Right forelimb (tissue), 1 donor: Measurements from ENCODE around the gene UBA52.
A peak's percentile ranks its signal among the peaks of the same experiment; 100 is the strongest.
"Not testable (repeated sequence)": the region's sequence is repeated elsewhere in the genome, so short reads cannot be mapped to it uniquely, and the experiment has no call there.

ENCODE experiments used
- DNase-seq: peaks from one replicate; pipeline ENCODE4 v3.0.0-alpha.2; 2018

The UBA52 gene

DNA sequence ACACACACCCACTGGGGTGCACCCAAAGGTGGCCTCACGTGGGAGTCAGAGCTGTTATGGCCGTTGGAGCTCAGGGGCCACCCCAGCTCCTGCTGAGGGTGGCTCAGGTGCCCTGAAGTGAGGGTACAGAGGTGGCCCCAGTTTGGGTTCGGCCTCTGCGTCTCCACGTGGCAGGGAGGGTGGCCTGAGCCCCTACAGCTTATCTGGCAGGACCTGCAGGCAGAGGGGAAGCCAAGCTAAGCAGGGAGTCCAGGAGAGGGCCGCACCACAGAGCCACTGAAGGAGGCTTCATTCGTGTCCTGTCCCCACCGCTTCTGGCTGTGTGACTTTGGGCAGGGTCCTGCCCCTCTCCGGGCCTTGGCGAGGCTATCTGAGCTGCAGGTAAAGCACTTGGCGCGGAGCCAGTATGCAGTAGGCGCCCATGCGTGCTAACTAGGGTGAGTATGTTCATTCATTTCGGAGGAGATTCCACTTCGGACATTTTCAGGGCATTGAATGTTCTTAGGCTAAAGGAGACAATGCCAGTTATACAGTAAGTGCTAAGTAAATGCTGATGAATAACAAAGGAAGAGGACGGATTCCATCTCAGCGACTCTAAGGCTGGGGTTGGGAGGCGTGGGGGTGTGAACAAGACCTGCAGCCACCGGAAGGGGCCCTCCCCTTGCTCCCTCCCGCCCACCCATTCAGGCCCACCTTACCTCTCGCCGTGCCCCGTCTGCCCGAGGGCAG, 21.9 kb downstream of the UBA52 start:
- no peak for DNase-seq

GRCh38 chr19:18594096-18594823, 22.6 kb downstream of the UBA52 start:
- peak; percentile 83 for DNase-seq

GRCh38 chr19:18594824-18595373, 23.2 kb downstream of the UBA52 start:
- no peak for DNase-seq

- DNase-seq: no peak
Measured at GRCh38 chr19:18595475-18595874, 23.8 kb downstream of the UBA52 start.

DNA sequence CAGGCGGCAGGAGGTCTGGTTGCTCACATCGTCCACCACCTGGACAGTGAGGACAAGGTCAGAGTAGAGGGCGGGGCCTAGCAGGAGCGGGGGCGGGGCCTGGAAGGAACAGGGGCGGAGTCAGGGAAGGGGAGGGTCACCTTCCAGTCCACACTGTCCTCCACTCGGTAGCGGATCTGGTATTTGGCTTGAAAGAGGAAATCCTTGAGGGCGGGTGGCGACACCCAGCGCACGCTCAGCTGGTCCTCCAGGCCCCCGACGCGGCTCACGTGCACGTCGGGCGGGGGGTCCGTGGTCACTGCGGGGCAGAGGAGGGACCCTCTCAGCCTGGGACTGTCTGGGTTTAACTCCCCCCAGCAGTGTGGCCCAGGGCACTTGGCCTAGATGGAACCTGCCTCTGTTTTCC, 25.1 kb downstream of the UBA52 start:
- DNase-seq: no peak

GRCh38 chr19:18597809-18598660, 26.4 kb downstream of the UBA52 start:
- no peak for DNase-seq

DNA sequence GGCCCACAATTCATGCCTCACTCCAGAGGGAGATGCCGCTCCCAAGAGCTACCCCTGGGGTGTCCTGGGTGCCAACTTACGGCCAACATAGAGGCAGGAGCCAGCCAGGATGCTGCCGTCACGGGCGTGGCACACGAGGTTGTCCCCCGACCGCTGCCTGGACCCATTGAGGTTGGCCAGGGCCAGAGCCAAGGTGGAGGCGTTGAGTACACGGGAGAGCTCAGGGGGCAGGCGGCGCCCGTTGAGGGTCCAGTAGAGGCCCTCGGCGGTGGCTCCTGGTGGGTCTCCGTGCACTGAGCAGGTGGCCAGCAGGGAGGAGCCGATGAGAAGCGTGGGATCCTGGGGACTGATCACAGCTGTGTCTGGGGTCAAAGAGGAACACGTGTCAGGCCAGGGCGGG, 27.8 kb downstream of the UBA52 start:
- DNase-seq: no peak

- DNase-seq: not testable (repeated sequence)
Measured at GRCh38 chr19:18600692-18601397, 29.2 kb downstream of the UBA52 start.

DNA sequence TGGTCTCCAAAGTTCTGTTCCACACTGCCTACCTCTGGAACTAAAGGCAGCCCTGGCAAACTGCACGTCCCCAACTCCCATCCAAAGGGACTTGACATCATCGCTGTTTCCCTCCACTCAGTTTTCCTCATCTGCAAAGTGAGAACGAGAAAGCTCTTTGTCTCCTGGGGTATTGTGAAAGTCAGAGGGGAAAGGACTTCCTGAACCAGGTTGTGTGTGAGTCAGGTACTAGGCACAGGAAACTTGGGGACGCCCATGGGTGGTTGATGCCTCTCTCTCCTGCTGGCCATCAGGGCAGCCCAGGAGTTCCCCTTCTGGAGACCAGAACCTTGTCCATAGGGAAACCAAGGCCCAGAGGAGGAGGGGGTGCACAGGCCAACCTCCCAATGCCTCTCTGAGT, 30.2 kb downstream of the UBA52 start:
- no peak for DNase-seq

DNA sequence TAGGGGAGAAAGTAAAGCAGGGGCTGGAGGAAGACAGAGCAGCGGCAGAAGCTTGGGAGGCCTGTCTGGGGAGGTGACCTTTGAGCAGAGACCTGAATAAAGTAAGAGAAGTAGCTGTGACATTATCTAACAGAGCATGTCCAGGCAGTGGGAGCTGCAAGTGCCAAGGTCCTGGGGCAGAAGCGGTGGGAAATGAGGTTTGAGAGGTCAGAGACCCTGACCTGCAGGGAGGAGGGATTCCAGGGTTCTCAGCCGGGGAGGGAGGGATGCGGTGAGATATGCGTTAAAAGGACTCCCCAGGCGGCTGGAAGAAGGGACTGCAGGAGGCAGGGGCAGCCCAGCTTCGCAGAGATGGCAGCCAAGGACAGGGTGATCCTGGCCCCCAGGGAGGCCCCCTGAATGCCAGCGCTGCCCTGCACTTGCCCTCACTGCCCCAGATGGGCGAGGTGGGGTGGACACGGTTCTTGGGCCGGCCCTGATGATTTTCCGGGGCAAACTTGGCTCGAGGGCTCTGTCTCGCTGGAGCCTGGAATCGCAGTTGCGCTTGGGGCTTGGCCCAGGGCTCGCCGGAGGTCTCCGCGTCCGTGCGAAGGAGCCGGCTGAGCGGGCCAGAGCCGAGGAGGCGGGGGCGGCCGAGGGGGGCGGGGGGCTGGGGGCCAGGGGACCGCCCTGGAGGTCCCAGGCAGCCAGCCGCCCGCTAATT, 31.7 kb downstream of the UBA52 start:
- no peak for DNase-seq

DNA sequence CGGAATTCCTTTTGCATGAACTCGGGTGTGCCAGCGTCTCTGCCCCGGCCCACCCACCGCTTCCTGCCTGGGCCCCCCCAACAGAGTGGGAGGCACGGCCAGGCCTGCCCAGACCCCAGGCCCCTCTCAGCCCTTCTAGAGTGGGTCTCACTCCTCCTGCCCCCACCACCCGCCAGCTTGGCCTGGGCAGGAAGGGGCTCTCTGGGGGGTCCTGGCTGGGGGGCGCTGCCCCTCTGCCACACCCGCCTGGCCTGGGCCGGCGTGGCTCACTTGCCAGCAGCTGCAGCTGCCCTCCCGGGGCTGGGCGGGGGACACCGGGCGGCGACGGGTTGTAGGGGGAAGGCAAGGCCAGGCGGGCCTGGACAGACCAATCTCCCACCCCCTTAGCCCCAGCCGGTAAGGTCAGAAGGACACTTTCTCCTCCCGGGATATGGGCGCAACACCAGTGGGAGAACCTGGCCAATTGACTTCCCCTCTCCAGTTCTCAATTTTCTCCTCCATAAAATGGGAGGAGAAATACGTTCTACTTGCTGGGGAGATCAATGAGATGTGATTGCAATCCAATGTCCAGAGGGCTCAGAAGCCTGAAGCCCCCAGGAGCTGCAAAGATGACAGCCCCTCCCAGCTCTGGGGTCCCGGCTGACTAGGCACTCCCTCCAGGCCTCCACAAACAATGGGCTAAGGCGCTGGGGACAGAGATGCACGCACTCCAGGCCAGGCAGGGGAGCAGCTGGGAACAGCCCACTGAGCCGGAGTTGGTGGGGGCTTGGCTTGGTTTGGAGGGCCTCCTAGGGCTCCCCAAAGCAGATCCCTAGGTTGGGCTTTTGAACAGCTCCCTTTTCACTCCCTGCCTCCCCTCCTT, 32.5 kb downstream of the UBA52 start:
- DNase-seq: no peak

DNA sequence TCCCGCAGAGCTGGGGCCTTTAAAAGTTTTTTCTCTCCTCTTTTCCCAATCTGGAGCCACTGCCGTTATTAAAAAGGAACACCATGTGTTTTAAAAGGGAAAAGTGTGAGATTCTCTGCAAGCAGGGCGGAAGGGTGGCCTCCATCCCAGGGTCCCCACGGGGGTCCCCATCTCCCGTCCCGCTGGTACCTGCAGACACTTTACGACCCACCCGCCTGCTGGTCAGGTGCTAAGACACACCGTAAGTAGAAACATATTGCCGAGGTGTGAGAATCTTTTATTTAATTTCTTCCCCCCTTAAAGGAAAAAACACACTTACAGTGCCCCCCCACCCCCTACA, 33.1 kb downstream of the UBA52 start:
- no peak for DNase-seq

DNA sequence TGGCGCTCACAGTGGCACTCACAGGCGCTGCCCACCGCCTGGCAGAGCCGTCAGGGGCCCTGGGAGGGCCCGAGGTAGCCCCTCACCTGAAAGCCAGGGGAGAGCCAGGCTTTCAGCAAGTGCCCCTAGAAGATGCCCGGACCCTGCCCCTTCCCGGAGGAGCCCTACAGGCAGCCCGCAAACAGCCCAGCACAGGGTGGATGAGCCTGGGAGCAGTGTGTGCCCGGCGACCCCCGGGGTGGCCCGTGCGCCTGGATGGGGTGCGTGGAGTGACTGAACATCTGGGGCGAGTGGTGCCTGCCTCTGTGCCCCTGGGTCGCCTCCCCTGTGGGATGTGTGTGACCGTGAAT, 33.5 kb downstream of the UBA52 start:
- DNase-seq: no peak

DNA sequence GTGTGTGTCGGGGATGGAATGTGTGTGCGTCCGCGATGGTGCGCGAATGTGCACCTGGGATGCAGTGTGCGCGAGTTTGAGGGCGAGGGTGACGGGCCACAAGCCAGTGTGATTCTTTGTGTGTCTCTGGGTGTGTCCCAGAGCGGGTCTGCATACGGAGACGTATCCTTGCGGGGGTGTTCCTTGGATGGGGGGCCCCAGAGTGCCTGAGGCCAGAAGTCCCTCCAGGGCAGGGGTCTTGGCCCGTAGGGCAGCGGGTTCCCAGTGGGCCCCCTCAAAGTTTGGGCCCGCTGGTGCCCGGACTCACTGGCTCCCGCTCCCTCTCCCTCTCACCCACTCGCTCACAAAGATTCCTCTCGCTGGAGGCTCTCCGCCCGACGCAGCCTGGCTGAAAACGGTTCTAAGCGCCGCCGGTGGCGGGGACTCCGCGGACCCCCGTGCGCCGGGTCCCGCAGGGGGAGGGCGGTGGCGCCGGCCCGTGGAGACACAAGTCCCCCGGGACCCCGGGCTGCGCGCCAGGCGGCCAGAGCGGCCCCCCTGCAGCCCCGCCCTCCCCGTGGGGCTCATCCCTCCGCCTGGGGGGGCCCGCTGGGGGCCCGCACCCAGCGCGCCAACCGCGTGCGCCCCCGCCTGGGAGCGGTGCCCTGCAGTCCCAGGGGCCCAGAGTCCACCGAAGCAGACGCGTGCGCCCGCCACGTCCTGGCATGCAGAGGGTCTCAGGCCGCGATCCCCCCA, 34.1 kb downstream of the UBA52 start:
- no peak for DNase-seq

DNA sequence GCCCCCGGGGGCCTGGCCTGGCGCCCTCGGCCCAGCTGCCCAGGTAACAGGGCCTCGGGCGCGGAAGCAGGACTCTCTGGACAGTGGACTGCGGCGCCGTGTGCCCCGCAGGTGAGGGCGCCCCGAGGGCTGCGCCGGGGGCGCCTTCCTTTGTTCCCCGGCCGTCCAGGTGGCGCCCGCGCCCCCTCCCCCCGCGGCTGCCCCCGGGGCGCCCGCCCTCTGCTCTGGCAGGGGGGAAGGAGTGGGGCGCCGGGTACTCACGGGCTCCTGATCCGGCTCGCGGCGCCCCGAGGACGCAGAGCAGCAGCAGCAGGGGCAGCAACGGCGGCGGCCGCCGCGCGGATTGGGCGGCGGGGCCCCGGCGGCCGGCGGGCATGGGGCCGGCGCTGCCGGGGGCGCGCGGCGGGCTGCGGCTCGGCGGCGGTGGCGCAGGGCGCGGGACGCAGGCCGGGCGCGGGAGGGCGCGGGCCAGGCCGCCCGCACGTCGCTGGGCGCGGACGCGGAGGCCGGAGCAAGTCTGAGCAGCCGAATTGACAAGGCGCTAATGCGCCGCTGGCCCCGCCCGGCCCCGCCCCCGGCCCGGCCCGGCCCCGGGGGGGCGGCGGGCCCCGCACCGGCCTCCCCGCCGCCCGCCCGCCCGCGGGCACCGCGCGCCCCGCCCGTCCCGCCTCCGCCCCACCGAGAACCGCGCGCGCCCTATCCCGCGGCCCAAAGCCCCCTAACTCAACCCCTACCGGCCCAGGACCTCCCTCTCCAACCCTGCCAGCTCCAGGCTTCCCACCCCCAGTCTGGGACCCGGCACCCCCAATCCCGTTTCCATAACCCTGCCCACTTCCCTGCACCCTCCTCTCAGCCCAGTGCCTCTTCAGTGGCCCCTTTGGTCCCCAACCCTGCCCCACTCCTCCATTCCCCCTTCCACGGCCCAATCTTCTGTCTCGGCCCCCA, 34.9 kb downstream of the UBA52 start, which contains the start of gene CRLF1:
Gene CRLF1, minus strand, starts transcription at position 519 of the 945 bp plus-strand sequence. Its CDS starts 143 bp downstream, at position 376.
- DNase-seq: no peak

DNA sequence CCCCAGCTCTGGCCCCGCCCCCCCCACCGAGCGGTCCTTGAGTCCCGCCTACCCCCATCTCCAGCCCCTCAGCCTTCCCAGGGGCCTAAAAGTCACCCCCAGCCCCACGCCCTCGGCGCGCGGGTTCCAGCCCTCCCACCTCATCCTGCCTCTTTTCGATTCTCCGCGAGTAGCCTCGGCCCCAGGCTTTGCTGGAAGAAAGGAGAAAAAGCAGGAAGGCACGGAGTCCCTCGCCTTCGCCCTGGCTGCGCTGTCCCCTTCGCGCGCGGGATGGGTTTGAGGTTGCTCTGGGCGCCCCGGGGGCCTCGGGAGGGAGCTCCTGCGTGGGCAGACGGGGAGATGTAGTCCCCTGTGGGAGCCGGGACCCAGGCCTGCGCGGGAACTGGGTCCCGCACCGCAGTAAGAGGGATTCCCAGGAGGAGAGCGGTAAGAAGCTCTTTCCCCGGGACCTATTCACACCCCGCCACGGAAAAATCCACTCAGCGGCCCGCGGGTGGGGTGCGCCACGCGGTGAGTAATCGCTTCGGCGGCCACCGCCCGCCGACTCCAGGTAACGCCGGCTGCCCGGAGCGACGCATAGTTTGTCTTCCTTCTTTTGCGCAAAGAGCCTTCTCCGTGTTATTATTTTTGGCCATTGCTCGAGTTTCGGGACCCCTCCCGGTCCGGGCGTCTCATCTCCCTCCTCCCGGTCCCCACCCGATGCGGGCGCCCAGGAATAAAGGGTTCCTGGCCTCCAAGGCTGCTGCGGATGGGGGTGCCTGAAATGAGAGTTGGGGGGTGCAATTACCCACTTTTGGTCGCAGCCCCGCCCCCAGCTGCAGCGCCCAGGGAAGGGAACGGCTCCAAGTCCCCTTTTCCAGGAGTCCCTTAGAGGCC, 35.8 kb downstream of the UBA52 start:
- no peak for DNase-seq

DNA sequence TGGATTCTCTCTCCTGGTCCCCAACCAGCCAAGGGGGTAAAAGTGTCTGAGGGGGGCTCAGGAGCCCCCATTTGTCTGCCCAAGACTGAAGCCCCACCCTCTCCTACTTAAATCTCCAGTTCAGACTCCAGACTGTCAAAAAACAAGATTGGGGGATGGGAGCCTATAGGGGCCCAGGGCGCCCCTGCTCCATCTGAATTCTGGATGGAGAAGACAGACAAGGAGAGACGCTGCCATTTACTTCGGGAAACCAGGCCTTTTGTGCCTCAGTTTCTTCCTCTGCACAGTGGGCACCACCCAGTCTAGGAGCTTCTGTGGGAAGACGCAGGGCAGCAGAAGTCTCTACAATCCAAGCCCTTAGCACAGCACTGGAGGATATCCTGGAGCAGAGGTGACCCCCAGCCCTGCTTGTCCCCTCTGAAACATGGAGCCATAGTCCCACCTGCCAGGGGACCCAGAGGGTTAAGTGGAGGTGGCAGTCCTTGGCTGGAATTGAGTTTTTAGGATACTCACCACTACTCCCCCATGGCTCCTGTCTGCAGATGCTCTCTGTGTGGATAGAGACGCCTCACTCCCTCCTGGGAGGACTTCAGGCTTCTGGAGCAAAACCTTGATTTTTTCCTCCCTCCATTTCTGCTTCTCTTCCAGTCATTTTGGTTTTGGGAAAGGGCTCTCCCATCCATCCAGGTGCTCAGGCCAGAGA, 36.6 kb downstream of the UBA52 start:
- DNase-seq: no peak
